ENCODE measurements around the gene PXMP4.

DNA sequence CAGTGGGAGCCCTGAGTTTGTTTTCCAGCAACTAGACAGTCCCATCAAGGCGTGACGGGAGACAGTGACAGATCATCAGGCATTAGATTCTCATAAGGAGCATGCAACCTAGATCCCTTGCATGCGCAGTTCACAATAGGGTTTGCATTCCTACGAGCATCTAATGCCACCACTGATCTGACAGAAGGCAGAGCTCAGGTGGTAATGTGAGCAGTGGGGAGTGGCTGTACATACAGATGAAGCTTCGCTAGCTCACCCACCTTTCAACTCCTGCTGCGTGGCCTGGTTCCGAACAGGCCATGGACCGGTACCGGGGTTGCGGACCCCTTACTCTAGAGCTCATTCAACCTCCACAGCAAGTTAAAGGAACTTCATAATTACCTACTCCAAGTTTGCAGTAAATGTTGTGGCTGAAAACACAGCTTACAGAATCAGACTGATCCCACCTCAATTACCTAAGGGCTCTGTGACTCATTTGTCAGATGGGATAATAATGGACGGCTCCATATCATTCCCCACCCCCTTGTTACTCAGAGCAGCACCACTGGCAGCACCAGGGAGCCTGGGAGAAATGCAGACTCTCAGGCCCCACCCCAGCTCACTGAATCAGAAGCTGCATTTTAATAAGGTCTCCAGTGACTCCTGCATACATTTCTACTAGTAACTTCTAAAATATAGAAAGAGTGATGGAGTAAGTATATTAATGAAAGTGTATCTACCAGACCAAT lies 15.7 kb downstream of the PXMP4 start:
- TF ChIP-seq, protein P1, sequence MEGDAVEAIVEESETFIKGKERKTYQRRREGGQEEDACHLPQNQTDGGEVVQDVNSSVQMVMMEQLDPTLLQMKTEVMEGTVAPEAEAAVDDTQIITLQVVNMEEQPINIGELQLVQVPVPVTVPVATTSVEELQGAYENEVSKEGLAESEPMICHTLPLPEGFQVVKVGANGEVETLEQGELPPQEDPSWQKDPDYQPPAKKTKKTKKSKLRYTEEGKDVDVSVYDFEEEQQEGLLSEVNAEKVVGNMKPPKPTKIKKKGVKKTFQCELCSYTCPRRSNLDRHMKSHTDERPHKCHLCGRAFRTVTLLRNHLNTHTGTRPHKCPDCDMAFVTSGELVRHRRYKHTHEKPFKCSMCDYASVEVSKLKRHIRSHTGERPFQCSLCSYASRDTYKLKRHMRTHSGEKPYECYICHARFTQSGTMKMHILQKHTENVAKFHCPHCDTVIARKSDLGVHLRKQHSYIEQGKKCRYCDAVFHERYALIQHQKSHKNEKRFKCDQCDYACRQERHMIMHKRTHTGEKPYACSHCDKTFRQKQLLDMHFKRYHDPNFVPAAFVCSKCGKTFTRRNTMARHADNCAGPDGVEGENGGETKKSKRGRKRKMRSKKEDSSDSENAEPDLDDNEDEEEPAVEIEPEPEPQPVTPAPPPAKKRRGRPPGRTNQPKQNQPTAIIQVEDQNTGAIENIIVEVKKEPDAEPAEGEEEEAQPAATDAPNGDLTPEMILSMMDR (conservative IDR thresholded peaks at IDR 0.05), result no peak
- TF ChIP-seq ZFX (IDR thresholded peaks at IDR 0.05), result no peak

Data from C4-2B (cell line).